PC-9 (cell line): ENCODE measurements around the gene MSH4.

Source experiments
- CTCF ChIP-seq: fragments of 200-600 bp; sonication (generic); conservative IDR thresholded peaks from 2 replicates; pipeline ENCODE4 v1.6.1; 2017; ENCODE audit warnings: mixed run types, antibody characterized with exemption, mild to moderate bottlenecking, moderate library complexity
- EZH2 ChIP-seq: fragments of 200-600 bp; sonication (generic); IDR thresholded peaks from 2 replicates; pipeline ENCODE4 v1.8.0; 2017; ENCODE audit warnings: antibody characterized with exemption, low read depth

- no peak for TF ChIP-seq CTCF
- no peak for TF ChIP-seq EZH2
Observed at GRCh38 chr1:75937034-75937433, 140.4 kb downstream of the MSH4 start.
